HG03196 (cell line): ENCODE data around the gene SPTAN1.

Source experiments
- ATAC-seq: cut with Tn5 transposase; IDR thresholded peaks from one replicate; pipeline ENCODE4 v1.9.1; 2021; ENCODE audit not compliant: unreplicated experiment

Gene SPTAN1

GRCh38 chr9:128595471-128595870, 43.1 kb downstream of the SPTAN1 start:
- no peak for ATAC-seq

GRCh38 chr9:128600099-128600498, 47.7 kb downstream of the SPTAN1 start:
- ATAC-seq, result no peak

GRCh38 chr9:128603697-128604096, 51.3 kb downstream of the SPTAN1 start:
- no peak for ATAC-seq

- ATAC-seq, result no peak
Measured at GRCh38 chr9:128607642-128608350, 55.4 kb downstream of the SPTAN1 start.

- ATAC-seq, result no peak
Measured at GRCh38 chr9:128610897-128611296, 58.5 kb downstream of the SPTAN1 start.

GRCh38 chr9:128611600-128612394, 59.4 kb downstream of the SPTAN1 start:
- no peak for ATAC-seq

GRCh38 chr9:128614728-128615127, 62.3 kb downstream of the SPTAN1 start:
- no peak for ATAC-seq

GRCh38 chr9:128615571-128615970, 63.2 kb downstream of the SPTAN1 start:
- no peak for ATAC-seq

GRCh38 chr9:128617943-128618342, 65.6 kb downstream of the SPTAN1 start:
- ATAC-seq, result no peak

- no peak for ATAC-seq
Measured at GRCh38 chr9:128619127-128619526, 66.7 kb downstream of the SPTAN1 start.

- ATAC-seq, result no peak
Measured at GRCh38 chr9:128619779-128620178, 67.4 kb downstream of the SPTAN1 start.

- no peak for ATAC-seq
Measured at GRCh38 chr9:128621730-128622455, 69.5 kb downstream of the SPTAN1 start.

- ATAC-seq, result no peak
Measured at GRCh38 chr9:128624566-128624965, 72.2 kb downstream of the SPTAN1 start.

GRCh38 chr9:128625391-128626146, 73.2 kb downstream of the SPTAN1 start:
- ATAC-seq, result no peak

- ATAC-seq, result no peak
Measured at GRCh38 chr9:128626181-128626580, 73.8 kb downstream of the SPTAN1 start.

GRCh38 chr9:128627127-128627715, 74.8 kb downstream of the SPTAN1 start:
- no peak for ATAC-seq

- no peak for ATAC-seq
Measured at GRCh38 chr9:128627906-128628305, 75.5 kb downstream of the SPTAN1 start.

- no peak for ATAC-seq
Measured at GRCh38 chr9:128628471-128629048, 76.2 kb downstream of the SPTAN1 start.

GRCh38 chr9:128629136-128629535, 76.7 kb downstream of the SPTAN1 start:
- no peak for ATAC-seq

GRCh38 chr9:128629852-128630545, 77.6 kb downstream of the SPTAN1 start:
- ATAC-seq, result no peak
